GM19395 (cell line): Measurements from ENCODE around the gene COQ8B.

ENCODE experiments used
- ATAC-seq: cut with Tn5 transposase; IDR thresholded peaks from one replicate; pipeline ENCODE4 v1.9.1; 2021; ENCODE audit warnings: mild to moderate bottlenecking, moderate library complexity; ENCODE audit not compliant: unreplicated experiment

The COQ8B gene

DNA sequence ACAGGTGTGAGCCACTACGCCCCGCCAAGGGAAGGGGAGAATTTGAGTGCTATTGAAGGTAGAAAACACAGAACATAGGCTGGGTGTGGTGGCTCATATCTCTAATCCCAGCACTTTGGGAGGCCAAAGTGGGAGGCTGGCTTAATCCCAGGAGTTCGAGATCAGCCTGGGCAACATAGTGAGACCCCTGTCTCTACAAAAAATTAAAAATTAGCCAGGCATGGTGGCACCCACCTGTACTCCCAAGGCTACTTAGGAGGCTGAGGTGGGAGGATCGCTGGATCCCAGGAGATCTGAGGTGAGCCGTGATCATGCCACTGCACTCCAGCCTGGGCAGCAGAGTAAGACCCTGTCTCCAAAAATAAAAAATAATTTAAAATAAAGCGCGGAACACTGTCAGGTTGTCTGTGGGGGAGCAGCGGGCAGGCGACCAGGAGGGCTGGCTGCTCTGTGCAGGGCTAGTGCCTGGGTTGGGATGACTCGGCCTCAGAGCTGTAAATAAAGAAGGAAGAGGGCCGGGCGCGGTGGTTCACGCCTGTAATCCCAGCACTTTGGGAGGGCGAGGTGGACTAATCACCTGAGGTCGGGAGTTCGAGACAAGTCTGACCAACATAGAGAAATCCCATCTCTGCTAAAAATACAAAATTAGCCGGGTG, 74.5 kb downstream of the COQ8B start:
- ATAC-seq, result no peak
